Liver (tissue), 3 donors: ENCODE data around the gene ME1.
"Not testable (repeated sequence)": the region's sequence is repeated elsewhere in the genome, so short reads cannot be mapped to it uniquely, and the experiment has no call there.

Experiments
- EGR1 ChIP-seq, 2 donors: IDR thresholded peaks; 2 replicates each; pipeline ENCODE4 v1.6.1; 2016 to 2018; ENCODE audit warnings: antibody characterized with exemption in 2 of 2, low read depth in 2 of 2
- GABPA ChIP-seq, 2 donors: IDR thresholded peaks in 1 of 2; conservative IDR thresholded peaks in 1 of 2; 2 replicates each; pipeline ENCODE4 v1.6.1; 2016; ENCODE audit warnings: antibody characterized with exemption in 2 of 2, mild to moderate bottlenecking in 1 of 2, moderate library complexity in 1 of 2
- HNF4A ChIP-seq, 2 donors: conservative IDR thresholded peaks; 2 replicates each; pipeline ENCODE4 v1.6.1; 2016; ENCODE audit warnings: antibody characterized with exemption in 2 of 2, mild to moderate bottlenecking in 2 of 2
- HNF4G ChIP-seq: IDR thresholded peaks from 2 replicates; pipeline ENCODE4 v1.6.1; 2016; ENCODE audit warnings: antibody characterized with exemption
- JUND ChIP-seq, 2 donors: IDR thresholded peaks; 2 replicates each; pipeline ENCODE4 v1.6.1; 2016; ENCODE audit warnings: antibody characterized with exemption in 2 of 2
- RAD21 ChIP-seq, 2 donors: IDR thresholded peaks; 2 replicates each; pipeline ENCODE4 v1.6.1; 2016; ENCODE audit warnings: antibody characterized with exemption in 2 of 2, mild to moderate bottlenecking in 2 of 2
- SP1 ChIP-seq: IDR thresholded peaks from 2 replicates; pipeline ENCODE4 v1.6.1; 2018; ENCODE audit warnings: antibody characterized with exemption, mild to moderate bottlenecking
- TAF1 ChIP-seq: conservative IDR thresholded peaks from 2 replicates; pipeline ENCODE4 v1.6.1; 2016; ENCODE audit warnings: antibody characterized with exemption, mild to moderate bottlenecking
- YY1 ChIP-seq: IDR thresholded peaks from 2 replicates; pipeline ENCODE4 v1.6.1; 2016; ENCODE audit warnings: antibody characterized with exemption, mild to moderate bottlenecking
- TF ChIP-seq, protein P1 (sequence below): IDR thresholded peaks from 2 replicates; pipeline ENCODE4 v1.6.1; 2016; ENCODE audit warnings: antibody characterized with exemption
- TF ChIP-seq, protein P2 (sequence below): fragments of 150-350 bp; IDR thresholded peaks from 2 replicates; pipeline ENCODE4 v1.5.1; 2017; ENCODE audit warnings: improper control_type of control experiment, low read depth, low read length; ENCODE audit not compliant: missing input control
- TF ChIP-seq, protein P3 (sequence below): IDR thresholded peaks from 2 replicates; pipeline ENCODE4 v1.6.1; 2016; ENCODE audit warnings: antibody characterized with exemption
- TF ChIP-seq, protein P4 (sequence below): IDR thresholded peaks from 2 replicates; pipeline ENCODE4 v1.6.1; 2016; ENCODE audit warnings: antibody characterized with exemption, mild to moderate bottlenecking
- donor health status: healthy.
- donor health status: healthy.

DNA sequence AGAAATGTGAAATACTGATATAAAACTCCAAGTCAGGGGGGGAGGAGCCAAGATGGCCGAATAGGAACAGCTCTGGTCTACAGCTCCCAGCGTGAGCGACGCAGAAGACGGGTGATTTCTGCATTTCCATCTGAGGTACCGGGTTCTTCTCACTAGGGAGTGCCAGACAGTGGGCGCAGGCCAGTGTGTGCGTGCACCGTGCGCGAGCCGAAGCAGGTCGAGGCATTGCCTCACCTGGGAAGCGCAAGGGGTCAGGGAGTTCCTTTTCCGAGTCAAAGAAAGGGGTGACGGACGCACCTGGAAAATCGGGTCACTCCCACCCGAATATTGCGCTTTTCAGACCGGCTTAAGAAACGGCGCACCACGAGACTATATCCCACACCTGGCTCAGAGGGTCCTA lies 96.9 kb downstream of the ME1 start:
- TF ChIP-seq, protein P1, sequence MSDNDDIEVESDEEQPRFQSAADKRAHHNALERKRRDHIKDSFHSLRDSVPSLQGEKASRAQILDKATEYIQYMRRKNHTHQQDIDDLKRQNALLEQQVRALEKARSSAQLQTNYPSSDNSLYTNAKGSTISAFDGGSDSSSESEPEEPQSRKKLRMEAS = not testable (repeated sequence)
- TF ChIP-seq SP1; YY1; JUND (IDR thresholded peaks at IDR 0.05); RAD21 (IDR thresholded peaks at IDR 0.05); EGR1 (IDR thresholded peaks at IDR 0.05; ENCODE audit: low read depth in 2 of 2); TAF1; HNF4G; HNF4A (conservative IDR thresholded peaks at IDR 0.05); GABPA (IDR thresholded peaks at IDR 0.05 in 1 of 2, conservative IDR thresholded peaks at IDR 0.05 in 1 of 2): not testable (repeated sequence)
- TF ChIP-seq, protein P2, sequence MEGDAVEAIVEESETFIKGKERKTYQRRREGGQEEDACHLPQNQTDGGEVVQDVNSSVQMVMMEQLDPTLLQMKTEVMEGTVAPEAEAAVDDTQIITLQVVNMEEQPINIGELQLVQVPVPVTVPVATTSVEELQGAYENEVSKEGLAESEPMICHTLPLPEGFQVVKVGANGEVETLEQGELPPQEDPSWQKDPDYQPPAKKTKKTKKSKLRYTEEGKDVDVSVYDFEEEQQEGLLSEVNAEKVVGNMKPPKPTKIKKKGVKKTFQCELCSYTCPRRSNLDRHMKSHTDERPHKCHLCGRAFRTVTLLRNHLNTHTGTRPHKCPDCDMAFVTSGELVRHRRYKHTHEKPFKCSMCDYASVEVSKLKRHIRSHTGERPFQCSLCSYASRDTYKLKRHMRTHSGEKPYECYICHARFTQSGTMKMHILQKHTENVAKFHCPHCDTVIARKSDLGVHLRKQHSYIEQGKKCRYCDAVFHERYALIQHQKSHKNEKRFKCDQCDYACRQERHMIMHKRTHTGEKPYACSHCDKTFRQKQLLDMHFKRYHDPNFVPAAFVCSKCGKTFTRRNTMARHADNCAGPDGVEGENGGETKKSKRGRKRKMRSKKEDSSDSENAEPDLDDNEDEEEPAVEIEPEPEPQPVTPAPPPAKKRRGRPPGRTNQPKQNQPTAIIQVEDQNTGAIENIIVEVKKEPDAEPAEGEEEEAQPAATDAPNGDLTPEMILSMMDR = not testable (repeated sequence)
- TF ChIP-seq, protein P3, sequence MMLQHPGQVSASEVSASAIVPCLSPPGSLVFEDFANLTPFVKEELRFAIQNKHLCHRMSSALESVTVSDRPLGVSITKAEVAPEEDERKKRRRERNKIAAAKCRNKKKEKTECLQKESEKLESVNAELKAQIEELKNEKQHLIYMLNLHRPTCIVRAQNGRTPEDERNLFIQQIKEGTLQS = not testable (repeated sequence)
- TF ChIP-seq, protein P4, sequence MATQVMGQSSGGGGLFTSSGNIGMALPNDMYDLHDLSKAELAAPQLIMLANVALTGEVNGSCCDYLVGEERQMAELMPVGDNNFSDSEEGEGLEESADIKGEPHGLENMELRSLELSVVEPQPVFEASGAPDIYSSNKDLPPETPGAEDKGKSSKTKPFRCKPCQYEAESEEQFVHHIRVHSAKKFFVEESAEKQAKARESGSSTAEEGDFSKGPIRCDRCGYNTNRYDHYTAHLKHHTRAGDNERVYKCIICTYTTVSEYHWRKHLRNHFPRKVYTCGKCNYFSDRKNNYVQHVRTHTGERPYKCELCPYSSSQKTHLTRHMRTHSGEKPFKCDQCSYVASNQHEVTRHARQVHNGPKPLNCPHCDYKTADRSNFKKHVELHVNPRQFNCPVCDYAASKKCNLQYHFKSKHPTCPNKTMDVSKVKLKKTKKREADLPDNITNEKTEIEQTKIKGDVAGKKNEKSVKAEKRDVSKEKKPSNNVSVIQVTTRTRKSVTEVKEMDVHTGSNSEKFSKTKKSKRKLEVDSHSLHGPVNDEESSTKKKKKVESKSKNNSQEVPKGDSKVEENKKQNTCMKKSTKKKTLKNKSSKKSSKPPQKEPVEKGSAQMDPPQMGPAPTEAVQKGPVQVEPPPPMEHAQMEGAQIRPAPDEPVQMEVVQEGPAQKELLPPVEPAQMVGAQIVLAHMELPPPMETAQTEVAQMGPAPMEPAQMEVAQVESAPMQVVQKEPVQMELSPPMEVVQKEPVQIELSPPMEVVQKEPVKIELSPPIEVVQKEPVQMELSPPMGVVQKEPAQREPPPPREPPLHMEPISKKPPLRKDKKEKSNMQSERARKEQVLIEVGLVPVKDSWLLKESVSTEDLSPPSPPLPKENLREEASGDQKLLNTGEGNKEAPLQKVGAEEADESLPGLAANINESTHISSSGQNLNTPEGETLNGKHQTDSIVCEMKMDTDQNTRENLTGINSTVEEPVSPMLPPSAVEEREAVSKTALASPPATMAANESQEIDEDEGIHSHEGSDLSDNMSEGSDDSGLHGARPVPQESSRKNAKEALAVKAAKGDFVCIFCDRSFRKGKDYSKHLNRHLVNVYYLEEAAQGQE = not testable (repeated sequence)
